Dedifferentiated amniotic fluid mesenchymal stem cell (primary cell): ENCODE measurements around the gene SOX8.
A peak's percentile ranks its signal among the peaks of the same experiment; 100 is the strongest.
"Not testable (repeated sequence)": the region's sequence is repeated elsewhere in the genome, so short reads cannot be mapped to it uniquely, and the experiment has no call there.

Experiments used
- DNase-seq: peaks from one replicate; pipeline ENCODE4 v3.0.0-alpha.2; 2016; ENCODE audit errors: extremely low spot score

The SOX8 gene

GRCh38 chr16:955766-956165, 25.8 kb upstream of the SOX8 start:
- DNase-seq = not testable (repeated sequence)

- no peak for DNase-seq
Measured at GRCh38 chr16:959232-960040, 22.1 kb upstream of the SOX8 start.

- no peak for DNase-seq
Measured at GRCh38 chr16:962366-962765, 19.2 kb upstream of the SOX8 start.

GRCh38 chr16:962901-963814, 18.4 kb upstream of the SOX8 start:
- DNase-seq = no peak

DNA sequence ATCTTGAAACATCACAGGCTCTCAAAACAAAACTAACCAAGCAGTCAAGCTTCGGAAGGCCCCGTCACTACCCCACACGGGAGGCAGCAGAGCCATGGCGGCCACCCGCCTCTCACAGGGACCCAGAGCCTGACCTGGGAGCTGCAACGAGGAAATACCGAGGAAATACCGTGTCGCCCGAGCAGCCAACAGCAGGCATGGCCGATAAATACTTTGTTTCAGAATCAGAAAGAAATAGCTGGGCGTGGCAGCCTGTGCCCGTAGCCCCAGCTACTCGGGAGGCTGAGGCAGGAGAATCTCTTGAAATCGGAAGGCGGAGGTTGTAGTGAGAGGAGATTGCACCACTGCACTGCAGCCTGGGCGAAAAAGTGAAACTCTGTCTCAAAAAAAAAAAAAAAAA, 17.7 kb upstream of the SOX8 start:
- DNase-seq = no peak

GRCh38 chr16:964356-965035, 17.1 kb upstream of the SOX8 start:
- no peak for DNase-seq

DNA sequence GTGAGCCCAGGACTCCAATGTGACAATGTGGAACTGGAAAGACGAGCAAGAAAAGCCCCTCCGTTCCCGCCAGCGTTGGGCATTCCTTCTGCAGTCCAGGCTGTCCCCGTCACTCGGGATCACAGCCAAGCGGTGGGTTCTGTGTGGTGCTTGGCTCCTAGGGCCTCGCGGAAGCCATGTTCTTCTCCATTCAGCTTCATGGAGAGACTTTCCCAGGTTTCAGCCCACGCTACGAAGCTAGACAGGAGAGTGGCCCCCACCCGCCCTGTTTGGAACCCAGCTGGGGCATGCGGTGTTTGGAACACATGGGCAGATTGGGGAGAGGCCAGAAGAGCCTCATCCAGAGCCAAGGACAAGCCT, 16.6 kb upstream of the SOX8 start:
- DNase-seq = no peak

DNA sequence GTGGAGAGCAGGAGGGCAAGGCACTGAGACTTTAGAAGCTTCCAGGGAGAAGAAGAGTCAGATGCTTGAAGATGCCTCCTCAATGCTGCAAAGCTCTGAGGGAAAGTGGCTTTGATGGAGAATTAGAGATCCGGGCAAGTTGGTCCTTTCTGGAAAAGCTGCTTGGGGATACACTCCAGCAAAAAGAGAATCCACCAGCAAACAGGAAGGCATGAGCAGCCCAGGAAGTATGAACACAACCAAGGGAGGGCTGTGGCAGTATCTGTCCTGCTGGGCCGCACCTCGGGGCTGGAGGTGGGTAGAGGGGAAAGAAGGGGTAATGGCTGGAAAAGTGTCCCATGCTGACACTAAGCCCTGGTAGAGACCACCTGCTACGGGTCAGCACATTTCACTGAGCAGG, 16.1 kb upstream of the SOX8 start:
- DNase-seq = no peak

- no peak for DNase-seq
Measured at GRCh38 chr16:966035-966434, 15.5 kb upstream of the SOX8 start.

GRCh38 chr16:966505-966904, 15.1 kb upstream of the SOX8 start:
- DNase-seq = no peak

DNA sequence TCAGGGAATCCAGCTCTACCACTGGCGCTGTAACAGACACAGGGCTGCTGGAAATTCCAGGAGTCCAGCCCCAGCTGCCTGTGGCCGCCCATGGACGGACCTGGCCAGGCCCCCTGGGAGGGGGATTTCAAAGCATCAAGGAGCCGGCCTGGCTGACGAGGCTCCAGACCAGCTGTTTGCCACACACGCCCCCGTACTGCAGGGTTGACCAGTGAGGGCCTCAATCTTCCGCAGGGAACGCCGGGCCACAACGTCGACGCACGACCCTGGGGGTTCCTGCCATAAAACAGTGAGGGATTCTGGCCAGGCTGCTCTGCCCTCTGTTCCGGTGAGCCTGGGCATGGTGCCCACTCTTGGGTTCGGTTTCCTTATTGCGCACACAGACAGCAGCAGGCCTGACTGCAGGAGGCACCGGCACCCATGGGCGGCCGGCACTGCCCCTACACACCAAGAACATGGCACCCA, 14.5 kb upstream of the SOX8 start:
- no peak for DNase-seq

DNA sequence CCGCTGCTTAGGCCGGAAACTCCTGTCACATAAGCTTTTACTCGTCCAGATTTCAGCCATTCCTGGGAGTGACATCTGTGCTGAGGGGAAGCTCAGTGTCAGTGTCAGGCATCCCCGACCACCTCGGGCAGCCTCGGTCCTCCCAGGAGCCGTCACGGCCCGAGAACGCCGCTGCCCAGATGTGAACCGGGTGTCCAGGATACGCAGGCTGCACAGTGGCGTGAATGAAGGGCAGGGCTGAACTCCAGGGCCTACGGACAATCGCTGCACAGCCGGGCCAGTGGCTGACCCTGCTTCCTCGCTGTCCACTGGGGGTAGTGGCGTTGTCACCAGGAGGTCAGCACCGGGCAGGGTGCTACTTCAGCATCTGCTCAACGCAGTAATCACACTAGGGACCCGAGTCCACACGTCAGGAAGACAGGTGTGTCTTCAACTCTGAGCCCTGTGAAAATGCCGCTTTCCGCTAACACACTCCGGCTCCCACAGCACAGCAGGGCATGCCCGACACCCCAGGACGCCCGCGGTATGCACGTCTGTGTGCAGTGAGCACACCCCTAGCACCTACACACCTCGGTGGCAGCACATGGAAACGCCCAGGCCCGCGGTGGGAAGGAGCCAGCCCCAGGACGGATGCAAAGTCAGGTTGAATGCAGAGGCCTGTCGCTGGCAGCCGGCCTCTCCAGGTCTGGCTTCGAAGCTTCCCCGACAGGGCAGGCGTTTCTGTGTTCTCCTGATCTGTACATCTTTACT, 13.8 kb upstream of the SOX8 start:
- no peak for DNase-seq

- DNase-seq = no peak
Measured at GRCh38 chr16:968620-969019, 12.9 kb upstream of the SOX8 start.

- DNase-seq = peak; percentile 15
Measured at GRCh38 chr16:969508-970385, 11.8 kb upstream of the SOX8 start.

GRCh38 chr16:970386-970765, 11.2 kb upstream of the SOX8 start:
- no peak for DNase-seq

GRCh38 chr16:970766-971581, 10.6 kb upstream of the SOX8 start, which contains the start of gene LMF1:
Gene LMF1, minus strand, starts transcription at chr16:970984. Its CDS starts 4 bp downstream, at chr16:970980.
- peak; percentile 81 for DNase-seq

DNA sequence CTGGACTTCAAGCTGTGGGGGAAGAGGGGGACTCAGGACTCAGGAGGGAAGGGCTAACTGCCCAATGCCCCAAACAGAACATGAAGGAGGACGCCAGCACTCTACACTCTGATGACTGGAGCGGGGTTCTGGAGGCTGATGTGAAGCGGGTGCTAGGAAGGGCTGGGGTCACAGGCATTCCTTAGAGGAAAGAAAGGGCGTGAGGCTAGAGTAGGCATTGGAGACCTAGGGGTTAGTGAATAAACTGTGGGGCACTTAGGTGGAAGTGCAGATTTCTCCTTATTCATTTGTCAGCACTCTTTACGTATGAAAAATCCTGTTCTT, 10.0 kb upstream of the SOX8 start:
- DNase-seq = no peak

- no peak for DNase-seq
Measured at GRCh38 chr16:971981-972315, 9.6 kb upstream of the SOX8 start.

GRCh38 chr16:972316-973002, 9.1 kb upstream of the SOX8 start:
- DNase-seq = no peak
